NAMALWA (cell line): ENCODE data around the gene NKTR.

Source experiments
- DNase-seq: peaks from one replicate; pipeline ENCODE4 v3.0.0-alpha.2; 2015; ENCODE audit warnings: low spot score

Gene NKTR

GRCh38 chr3:42694366-42694765 is 93.9 kb downstream of the NKTR start:
- DNase-seq, result no peak

- no peak for DNase-seq
Measured at GRCh38 chr3:42696356-42697288, 96.1 kb downstream of the NKTR start.

GRCh38 chr3:42697289-42698051 is 97.0 kb downstream of the NKTR start:
- DNase-seq, result no peak
